ENCODE measurements around the gene CHRDL2.

Gene CHRDL2

GRCh38 chr11:74678591-74679512 lies 52.4 kb downstream of the CHRDL2 start:
- no peak overlapping the region for H3K4me3 ChIP-seq (ENCODE audit: low read length)
- H3F3A ChIP-seq (ENCODE audit: insufficient read depth, low read length) = no peaks in the 10 kb centered on the region
- DNase-seq = no peak
- no peaks in the 10 kb centered on the region for H3K9me2 ChIP-seq (replicated peaks; ENCODE audit: insufficient read depth, low read length)
- H3K27ac ChIP-seq (ENCODE audit: low read length) = no peak overlapping the region
- no peaks in the 10 kb centered on the region for H4K20me1 ChIP-seq (ENCODE audit: insufficient read depth, low read length)
- H3K9ac ChIP-seq (ENCODE audit: low read length) = no peak overlapping the region
- no peaks in the 10 kb centered on the region for H3K4me1 ChIP-seq (ENCODE audit: low read length)
- no peak overlapping the region for H3K4me2 ChIP-seq (ENCODE audit: low read depth, low read length)
- no peaks in the 10 kb centered on the region for H3K27me3 ChIP-seq (replicated peaks; ENCODE audit: insufficient read depth, low read length)
- H3K9me3 ChIP-seq (replicated peaks; ENCODE audit: insufficient read depth, low read length) = no peaks in the 10 kb centered on the region
- H3K79me2 ChIP-seq (ENCODE audit: low read length) = no peaks in the 10 kb centered on the region
- H3K36me3 ChIP-seq (replicated peaks; ENCODE audit: insufficient read depth, low read length) = no peaks in the 10 kb centered on the region
- TF ChIP-seq, protein P1, sequence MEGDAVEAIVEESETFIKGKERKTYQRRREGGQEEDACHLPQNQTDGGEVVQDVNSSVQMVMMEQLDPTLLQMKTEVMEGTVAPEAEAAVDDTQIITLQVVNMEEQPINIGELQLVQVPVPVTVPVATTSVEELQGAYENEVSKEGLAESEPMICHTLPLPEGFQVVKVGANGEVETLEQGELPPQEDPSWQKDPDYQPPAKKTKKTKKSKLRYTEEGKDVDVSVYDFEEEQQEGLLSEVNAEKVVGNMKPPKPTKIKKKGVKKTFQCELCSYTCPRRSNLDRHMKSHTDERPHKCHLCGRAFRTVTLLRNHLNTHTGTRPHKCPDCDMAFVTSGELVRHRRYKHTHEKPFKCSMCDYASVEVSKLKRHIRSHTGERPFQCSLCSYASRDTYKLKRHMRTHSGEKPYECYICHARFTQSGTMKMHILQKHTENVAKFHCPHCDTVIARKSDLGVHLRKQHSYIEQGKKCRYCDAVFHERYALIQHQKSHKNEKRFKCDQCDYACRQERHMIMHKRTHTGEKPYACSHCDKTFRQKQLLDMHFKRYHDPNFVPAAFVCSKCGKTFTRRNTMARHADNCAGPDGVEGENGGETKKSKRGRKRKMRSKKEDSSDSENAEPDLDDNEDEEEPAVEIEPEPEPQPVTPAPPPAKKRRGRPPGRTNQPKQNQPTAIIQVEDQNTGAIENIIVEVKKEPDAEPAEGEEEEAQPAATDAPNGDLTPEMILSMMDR (IDR thresholded peaks at IDR 0.05; ENCODE audit: low read length) = no peak
- no peak for TF ChIP-seq EZH2phosphoT487 (IDR thresholded peaks at IDR 0.05; ENCODE audit: low read length)
- H2AFZ ChIP-seq (ENCODE audit: low read length) = no peak overlapping the region

GRCh38 chr11:74678041-74678440 lies 53.2 kb downstream of the CHRDL2 start:
- DNase-seq = no peak
- TF ChIP-seq EZH2phosphoT487 (IDR thresholded peaks at IDR 0.05; ENCODE audit: low read length) = no peak
- TF ChIP-seq, protein P1 (IDR thresholded peaks at IDR 0.05; ENCODE audit: low read length) = no peak
- TF ChIP-seq EZH2 (optimal IDR thresholded peaks at IDR 0.05; ENCODE audit: low read depth, low read length) = no peak
- H3K27me3 ChIP-seq (replicated peaks; ENCODE audit: insufficient read depth, low read length) = no peaks in the 10 kb centered on the region
- no peak overlapping the region for H3K4me2 ChIP-seq (ENCODE audit: low read depth, low read length)
- no peaks in the 10 kb centered on the region for H3K36me3 ChIP-seq (replicated peaks; ENCODE audit: insufficient read depth, low read length)
- H3K9me2 ChIP-seq (replicated peaks; ENCODE audit: insufficient read depth, low read length) = no peaks in the 10 kb centered on the region
- no peaks in the 10 kb centered on the region for H4K20me1 ChIP-seq (ENCODE audit: insufficient read depth, low read length)
- H3K4me3 ChIP-seq (ENCODE audit: low read length) = no peak overlapping the region
- H3K79me2 ChIP-seq (ENCODE audit: low read length) = no peaks in the 10 kb centered on the region
- no peak overlapping the region for H3K9ac ChIP-seq (ENCODE audit: low read length)
- no peak overlapping the region for H3K27ac ChIP-seq (ENCODE audit: low read length)
- H3K9me3 ChIP-seq (replicated peaks; ENCODE audit: insufficient read depth, low read length) = no peaks in the 10 kb centered on the region
- no peaks in the 10 kb centered on the region for H3K4me1 ChIP-seq (ENCODE audit: low read length)
- no peaks in the 10 kb centered on the region for H3F3A ChIP-seq (ENCODE audit: insufficient read depth, low read length)
- H2AFZ ChIP-seq (ENCODE audit: low read length) = no peak overlapping the region

DNA sequence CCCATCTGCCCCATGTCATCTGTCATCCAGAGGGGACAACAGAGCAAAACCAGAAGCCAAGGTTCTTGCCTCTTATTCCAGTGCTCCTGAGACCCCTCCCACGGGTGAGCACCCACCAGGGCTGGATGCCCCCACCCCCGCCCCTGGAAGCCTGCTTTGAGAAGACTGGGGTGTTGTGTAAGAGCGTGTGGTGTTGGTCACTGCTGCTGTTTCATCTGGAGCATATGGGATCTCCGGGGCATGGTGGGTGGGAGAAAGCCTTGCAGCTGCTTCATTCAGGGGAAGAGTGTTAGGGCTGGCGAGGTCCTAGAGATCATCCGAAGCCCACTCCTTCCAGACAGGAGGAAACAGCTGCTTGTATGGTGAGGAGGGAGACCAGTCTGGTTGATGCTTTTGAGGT lies 54.1 kb downstream of the CHRDL2 start:
- H3K27me3 ChIP-seq (replicated peaks; ENCODE audit: insufficient read depth, low read length) = no peaks in the 10 kb centered on the region
- H2AFZ ChIP-seq (ENCODE audit: low read length) = no peak overlapping the region
- H3K4me3 ChIP-seq (ENCODE audit: low read length) = no peak overlapping the region
- no peak overlapping the region for H3K27ac ChIP-seq (ENCODE audit: low read length)
- no peaks in the 10 kb centered on the region for H3F3A ChIP-seq (ENCODE audit: insufficient read depth, low read length)
- no peaks in the 10 kb centered on the region for H3K9me3 ChIP-seq (replicated peaks; ENCODE audit: insufficient read depth, low read length)
- H4K20me1 ChIP-seq (ENCODE audit: insufficient read depth, low read length) = no peaks in the 10 kb centered on the region
- no peaks in the 10 kb centered on the region for H3K36me3 ChIP-seq (replicated peaks; ENCODE audit: insufficient read depth, low read length)
- no peaks in the 10 kb centered on the region for H3K4me1 ChIP-seq (ENCODE audit: low read length)
- no peak overlapping the region for H3K9ac ChIP-seq (ENCODE audit: low read length)
- H3K79me2 ChIP-seq (ENCODE audit: low read length) = no peaks in the 10 kb centered on the region
- H3K9me2 ChIP-seq (replicated peaks; ENCODE audit: insufficient read depth, low read length) = no peaks in the 10 kb centered on the region
- TF ChIP-seq, protein P1 (IDR thresholded peaks at IDR 0.05; ENCODE audit: low read length) = no peak
- TF ChIP-seq EZH2 (optimal IDR thresholded peaks at IDR 0.05; ENCODE audit: low read depth, low read length) = no peak
- no peak for TF ChIP-seq EZH2phosphoT487 (IDR thresholded peaks at IDR 0.05; ENCODE audit: low read length)
- H3K4me2 ChIP-seq (ENCODE audit: low read depth, low read length) = no peak overlapping the region
- no peak for DNase-seq

All from MM.1S (cell line).